GM18861 (cell line): Measurements from ENCODE around the gene RPL7A.
"Not testable (repeated sequence)": the region's sequence is repeated elsewhere in the genome, so short reads cannot be mapped to it uniquely, and the experiment has no call there.

ENCODE experiments used
- ATAC-seq: cut with Tn5 transposase; IDR thresholded peaks from one replicate; pipeline ENCODE4 v1.9.1; 2021; ENCODE audit not compliant: unreplicated experiment

RPL7A gene

DNA sequence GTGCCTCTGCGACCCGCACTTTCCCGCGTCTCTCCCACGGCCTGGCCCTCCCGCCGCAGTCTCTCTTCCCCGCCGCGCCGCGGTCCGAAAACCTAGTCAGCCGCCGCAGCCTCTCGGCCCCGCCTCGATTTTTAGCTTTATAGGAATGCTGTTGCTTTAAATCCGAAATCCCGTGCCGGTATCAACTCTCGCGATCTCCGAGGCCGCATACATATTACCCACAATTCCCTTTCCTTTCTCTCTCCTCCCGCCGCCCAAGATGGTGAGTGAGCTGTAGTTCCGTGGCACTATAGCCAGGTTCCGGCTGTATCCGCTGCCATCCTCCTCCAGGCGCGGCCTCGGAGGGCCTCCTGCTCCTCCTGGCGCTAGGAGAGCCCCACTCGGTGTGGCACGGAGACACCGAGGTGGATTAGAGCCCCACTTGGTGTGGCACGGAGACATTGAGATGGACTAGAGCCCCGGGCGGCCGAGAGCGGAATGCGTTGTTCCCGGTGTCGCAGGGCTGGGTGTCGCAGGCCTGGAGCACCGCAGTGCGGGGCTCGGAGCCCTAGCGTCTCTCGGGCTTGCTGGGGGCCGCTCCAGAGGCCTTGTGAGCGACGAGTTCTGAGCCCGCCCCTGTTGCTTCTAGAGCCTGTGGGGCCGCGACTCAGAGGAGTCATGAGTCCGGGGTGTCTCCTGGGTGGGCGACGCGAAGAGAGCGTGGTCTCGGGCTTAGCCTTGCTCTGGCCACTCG, at the start of gene RPL7A, which contains the start of gene MED22:
Gene RPL7A, plus strand, starts transcription at position 234 of the 733 bp plus-strand sequence. Its CDS starts 26 bp downstream, at position 260.
Gene MED22, minus strand, starts transcription at position 147 of the 733 bp plus-strand sequence. CDS start 1,469 bp downstream, outside the sequence.
- peak; percentile 59 for ATAC-seq

DNA sequence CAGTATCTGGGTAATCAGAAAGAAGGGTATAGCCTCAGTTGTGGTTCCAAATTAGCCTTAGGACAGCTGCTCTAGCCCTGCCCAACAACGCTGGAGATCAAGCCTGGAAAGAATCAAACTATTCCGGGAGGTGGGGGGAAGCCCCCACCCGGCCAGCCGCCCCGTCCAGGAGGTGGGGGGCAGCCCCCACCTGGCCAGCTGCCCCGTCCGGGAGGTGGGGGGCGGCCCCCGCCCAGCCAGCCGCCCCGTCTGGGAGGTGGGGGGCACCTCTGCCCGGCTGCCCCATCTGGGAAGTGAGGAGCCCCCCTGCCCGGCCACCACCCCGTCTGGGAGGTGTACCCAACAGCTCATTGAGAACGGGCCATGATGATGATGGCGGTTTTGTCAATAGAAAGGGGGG, 48.0 kb upstream of the RPL7A start:
- ATAC-seq: not testable (repeated sequence)

DNA sequence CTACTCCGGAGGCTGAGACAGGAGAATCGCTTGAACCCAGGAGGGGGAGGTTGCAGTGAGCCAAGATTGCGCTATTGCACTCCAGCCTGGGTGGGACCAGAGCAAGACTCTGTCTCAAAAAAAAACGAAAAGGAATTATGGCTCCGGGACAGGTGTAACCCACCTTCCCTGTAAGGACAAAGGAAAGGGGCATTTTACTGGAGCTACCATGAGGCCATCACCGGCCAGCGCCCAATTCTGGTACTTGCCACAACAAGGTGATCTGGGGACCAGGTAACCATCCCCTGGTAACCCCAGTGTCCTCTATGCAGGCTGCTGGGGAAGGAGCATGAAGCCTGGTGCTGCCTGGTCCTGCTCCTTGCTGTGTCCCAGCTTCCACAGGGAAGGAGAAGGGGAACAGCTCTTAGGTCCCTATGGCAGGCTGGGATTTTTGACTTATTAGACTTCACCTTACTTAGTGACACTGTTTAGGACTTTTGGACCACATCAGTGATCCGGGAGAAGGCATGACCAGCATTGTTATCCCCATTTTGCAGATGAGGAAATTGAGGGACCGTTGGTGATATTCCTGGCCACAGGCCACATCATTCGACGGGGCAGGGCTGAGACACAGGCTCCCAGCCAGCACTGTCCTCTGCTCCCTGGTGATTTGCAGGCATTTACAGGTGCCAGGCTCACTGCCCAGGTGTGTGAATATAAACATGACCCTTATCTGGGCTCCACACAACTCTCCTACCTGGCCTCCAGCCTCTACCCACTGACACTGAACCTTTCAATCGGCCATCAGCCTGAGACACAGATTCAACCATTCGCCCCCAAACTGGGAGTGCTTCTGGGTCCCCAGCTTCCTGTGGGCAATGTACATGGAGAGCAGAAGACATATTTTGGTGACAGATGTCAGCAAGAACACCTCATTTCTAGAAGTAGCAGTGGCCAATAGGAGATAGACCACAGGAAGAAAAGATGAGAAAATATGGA, 46.5 kb upstream of the RPL7A start:
- ATAC-seq: no peak

DNA sequence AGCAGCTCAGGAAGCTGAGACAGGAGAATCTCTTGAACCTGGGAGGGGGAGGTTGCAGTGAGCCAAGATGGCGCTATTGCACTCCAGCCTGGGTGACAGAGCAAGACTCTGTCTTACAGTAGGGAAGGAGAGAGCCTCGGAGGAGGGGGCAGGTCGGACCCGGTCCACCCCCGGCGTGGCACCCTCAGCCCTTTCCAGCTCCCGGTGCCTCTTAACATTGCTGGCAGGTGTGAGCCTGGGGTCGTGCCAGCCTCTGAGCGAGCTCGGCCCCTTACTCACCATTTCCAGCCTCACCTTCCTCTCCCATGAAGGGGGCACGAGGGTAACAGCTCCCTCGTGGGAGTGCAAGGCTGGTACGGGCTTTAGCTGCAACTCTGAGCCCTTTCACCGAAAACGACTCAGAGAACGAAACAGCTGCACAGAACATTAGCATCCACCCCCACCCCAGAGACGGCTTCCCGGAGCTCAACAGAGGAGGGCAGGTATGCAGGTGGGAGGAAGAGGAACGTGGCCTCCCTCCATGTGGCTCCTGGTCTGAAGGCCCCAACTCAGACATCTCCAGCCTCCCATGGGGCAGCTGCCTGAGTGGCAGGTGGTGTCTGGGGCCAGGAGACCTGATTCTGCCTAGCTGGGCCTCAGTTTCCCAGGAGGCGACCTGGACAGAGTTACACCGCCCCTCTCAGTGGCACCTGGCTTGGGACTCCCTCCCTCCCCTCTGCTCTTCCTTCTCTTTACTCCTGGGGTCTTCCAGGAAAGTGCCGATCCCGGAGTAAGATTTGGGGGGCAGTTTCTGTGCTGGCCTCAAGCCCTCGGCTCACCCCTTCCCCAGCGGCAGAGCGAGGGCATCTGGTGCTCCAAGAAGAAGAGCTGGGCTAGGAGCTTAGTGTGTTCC, 44.5 kb upstream of the RPL7A start:
- no peak for ATAC-seq

DNA sequence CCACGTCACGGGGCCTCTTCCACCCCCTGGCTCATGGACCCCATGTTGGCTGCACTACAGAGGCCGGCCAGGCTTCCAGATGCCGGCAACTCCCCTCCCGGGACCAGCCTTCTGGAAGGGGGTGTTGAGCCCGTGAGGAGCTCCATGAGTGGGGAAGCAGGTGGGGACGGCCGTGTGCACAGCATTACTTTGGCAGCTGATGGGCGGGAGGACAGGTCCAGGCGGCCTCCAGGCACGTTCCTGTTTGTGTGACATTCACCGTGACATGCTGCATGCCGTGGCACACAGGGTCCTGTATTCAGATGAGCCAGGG, 43.9 kb upstream of the RPL7A start:
- ATAC-seq: no peak

DNA sequence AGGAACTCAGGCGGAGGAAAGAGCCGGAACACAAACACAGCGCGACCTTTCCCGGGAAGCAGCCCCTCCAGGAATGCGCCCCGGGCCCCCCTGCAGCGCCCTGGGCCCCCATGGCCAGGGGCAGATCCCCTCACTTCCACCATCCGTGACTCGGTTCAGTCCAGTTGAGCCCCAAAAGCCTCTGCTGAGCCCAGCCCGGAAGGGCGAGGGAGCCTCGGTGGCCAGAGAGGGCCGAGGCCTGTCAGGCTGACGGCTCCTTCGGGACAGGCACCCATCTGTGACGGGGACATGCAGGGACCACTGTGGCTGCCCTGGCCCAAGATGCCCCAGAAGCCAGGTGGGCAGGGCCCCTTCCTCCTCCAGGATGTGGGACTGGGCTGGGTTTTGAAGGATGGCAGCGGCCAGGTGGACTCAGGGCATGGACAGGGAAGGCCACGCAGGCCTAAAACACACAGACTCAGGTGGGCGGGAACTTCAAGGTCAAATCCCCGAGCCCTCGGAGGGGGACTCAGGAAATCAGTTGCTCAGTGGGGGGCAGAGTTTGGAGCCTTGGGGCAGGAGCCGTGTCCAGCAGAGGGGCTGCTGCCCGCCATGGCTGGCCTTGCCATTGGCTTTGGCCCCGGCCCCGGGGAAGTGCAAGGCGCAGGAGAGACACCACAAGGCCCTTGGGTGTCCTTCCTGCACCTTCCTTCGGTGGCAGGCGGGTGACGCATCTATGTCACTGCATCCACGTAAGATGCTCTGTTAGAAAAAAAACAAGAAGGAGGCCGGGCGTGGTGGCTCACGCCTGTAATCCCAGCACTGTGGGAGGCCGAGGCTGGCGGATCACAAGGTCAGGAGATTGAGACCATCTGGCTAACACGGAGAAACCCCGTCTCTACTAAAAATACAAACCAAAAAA, 43.3 kb upstream of the RPL7A start:
- ATAC-seq: no peak

DNA sequence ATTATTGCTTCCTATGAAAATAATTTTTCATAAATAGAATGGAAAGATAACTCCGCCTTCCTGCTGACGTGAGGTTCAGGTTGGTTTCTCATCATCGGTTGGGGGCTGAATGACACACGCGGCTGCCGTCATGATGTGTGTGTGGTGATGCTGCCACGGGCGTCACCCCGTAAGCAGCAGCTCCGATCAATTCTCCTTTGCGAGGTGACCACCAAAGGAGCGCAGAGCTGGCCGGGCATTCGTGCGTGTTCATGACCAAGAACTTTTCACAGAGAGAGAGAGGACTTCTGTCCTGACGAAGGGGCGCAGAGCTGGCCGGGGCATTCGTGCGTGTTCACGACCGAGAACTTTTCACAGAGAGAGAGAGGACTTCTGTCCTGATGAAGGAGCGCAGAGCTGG, 42.3 kb upstream of the RPL7A start:
- ATAC-seq: no peak

DNA sequence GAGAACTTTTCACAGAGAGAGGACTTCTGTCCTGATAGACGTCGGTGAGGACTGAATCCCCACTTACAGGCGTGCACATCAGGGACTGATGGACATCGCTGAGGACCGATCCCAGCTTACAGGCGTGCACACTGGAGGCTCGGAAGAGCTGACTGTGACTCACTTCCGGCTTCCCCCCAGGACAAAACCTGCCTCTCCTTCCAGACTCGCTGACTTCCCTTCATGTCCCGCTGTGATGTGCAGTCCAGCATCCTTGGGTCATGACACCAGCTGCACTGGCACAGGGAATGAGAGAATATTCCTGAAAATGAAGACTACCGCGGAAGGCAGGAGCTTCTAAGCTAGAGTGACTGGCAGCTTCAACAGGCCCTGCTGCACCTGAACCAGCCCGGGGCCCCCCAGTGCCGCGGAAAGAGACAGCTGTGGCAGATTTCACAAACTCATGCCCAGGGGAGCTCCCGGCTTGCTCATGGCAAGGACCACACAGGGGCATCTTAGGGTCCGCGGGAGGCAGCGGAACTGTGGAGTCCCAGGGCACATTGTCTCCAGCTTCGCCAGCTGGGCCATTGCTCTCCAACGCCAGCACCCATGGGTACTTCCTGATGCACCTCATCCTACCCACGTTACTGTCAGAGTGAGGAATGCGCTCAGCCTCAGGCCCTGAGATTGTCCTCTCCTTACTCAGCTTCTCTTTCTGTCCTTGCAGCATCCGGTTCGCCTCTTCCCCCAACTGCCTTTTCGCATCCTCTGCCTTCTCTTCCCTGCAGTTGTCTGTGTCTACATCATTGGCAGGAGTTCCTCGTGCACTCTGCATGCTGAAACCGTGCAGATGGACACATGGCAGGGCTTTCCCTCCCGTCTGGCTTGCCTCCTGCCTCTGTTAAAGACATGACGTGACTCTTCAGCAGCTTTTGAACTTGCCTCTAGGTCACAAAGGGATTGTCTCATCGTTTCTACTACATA, 41.5 kb upstream of the RPL7A start:
- ATAC-seq: no peak

DNA sequence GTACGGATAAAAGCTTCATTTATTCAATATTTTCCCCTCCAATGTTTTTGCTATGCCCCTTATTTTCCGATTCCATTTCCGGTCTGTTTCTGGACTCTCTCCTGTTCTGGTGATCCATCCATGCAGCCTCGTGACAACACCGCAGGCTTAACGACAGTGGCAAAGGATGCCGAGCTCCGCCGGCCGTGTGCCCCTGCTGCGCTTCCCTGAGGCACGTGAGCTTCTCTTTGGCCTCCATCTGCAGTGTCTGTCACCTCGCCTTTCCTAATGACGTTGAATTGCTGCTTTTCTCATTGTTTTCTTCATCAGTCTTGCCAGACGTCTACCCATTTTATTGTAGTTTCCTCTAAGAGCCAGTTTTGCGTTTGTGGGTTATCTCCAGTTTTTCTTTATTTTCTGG, 40.7 kb upstream of the RPL7A start:
- no peak for ATAC-seq

DNA sequence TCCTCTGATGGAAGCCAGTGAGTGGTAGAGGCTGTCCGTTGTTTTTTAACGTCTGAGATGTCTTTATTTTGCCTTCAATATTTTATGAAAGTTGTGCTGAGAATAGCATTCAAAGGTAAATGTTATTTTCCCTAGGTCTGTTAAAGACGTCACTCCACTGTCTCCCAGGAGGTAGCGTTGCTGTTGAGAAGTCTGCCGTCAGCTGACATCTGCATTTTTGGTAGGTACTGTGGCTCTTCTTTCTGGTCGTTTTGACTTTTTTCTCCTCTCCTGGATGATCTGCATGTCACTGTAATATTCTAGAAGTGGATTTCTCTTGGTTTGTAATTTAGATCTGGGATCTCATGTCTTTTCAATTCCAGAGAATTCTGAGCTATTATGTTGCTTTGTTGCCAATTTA, 38.4 kb upstream of the RPL7A start:
- no peak for ATAC-seq

DNA sequence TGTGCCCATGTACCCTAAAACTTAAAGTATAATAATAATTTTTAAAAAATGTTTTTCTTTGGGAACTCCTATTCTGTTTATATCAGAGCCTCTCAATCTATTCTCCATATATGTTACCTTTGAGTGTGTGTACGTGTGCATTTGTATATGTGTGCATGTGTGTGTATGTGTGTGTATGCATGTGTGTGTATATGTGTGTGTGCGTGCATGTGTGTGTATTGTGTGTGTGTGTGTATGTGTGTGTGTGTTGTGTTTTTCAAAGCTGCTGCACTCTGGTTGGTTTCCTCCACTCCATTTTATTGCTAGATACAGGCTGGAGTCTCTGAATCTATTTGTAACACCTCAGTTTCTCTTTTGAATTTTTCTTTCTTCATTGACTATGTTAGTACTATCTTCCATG, 32.0 kb upstream of the RPL7A start:
- ATAC-seq: no peak

DNA sequence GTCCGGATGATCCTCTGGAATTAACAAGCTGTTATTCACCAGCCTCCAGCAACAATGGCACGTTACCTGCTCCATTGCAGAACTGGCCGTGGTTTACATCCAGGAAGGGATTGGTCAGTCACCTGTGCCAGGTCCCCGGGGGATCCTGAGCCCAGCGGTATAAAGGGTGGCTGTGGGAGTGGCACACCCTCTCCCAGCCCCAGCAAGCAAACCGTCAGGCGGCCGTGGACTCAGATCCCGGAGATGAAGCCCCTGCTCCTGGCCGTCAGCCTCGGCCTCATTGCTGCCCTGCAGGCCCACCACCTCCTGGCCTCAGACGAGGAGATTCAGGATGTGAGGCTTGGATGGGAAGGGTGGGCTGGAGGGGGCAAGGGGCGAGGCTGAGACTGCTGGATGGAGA, 30.5 kb upstream of the RPL7A start:
- ATAC-seq: not testable (repeated sequence)

DNA sequence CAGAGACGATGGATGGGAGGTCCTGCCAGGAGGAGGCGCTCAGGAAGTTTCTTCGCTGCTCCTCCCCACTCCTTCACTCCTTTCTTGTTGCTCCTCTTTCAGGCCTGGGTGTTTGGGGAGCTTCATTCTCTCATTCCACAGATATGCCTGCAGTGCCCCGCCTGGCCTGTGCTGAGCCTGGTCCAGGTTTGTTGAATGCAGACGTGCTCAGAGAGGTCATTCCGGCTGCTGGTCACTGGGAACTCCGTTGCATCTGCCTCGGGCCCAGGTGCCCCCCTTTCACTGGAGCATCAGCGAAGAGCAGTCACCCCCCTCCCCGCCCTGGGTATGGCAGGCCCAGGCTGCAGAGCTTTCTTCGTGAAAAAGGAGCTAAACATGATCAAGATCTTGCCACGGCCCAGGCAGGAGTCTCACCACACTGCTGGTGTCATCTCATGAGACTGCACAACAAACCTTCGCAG, 27.6 kb upstream of the RPL7A start:
- ATAC-seq: no peak

DNA sequence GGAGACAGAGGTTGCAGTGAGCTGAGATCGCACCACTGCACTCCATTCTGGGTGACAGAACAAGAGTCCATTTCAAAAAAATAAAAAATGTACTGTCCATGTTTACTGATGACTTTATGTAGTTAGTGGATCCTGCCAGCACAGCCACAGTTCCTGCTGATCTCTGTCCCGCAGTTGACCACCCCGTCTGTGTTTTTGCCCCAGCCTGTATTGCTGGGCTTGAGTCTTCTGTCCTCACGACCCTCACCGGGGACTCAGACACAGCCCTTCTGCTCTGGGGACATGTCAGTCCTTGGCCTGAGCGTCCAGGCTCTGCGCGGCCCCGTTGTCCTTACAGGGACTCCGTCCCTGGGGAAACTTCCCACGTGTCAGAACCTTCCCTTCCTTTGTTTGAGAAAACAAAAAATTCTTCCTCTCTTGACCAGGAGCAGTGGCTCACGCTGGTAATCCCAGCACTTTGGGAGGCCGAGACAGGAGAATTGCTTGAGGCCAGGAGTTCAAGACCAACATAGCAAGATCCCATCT, 26.5 kb upstream of the RPL7A start:
- ATAC-seq: no peak

DNA sequence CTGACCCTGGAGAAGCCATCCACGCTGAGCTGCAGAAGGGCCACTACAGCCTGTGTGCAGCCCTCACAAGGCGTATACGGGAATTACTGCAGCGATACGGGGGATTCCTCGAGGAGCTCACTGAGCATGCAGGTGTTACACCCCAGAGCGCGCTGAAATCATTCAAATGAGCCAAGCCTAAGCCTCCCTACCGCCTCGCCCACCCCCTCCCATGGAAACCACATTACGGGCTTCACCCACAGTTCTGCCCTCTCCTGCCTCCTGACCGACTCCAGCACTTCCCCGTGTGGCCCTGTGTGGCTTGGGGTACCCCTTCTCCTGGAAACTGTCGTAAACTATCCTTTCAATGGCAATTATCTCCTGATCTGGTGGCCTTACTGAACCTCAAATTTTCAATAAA, 25.3 kb upstream of the RPL7A start:
- ATAC-seq: no peak

DNA sequence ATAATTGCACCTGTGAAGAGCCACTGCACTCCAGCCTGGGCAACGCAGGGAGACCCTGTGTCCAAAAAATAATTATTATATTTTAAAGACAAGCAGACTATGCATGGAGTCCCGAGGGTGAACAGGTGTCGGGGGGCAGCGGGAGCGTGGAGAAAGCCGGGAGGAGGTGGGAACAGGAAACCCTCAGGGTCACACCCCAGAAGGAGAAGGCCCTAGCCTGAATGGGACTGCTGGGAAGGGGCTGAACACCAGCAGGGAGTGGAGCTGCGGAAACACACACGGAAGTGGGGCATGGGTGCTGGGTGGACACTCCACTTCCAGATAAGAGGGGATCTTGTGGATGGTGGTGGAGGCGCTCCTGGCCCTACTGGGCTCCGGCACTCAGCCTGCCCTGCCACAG, 24.8 kb upstream of the RPL7A start:
- no peak for ATAC-seq

DNA sequence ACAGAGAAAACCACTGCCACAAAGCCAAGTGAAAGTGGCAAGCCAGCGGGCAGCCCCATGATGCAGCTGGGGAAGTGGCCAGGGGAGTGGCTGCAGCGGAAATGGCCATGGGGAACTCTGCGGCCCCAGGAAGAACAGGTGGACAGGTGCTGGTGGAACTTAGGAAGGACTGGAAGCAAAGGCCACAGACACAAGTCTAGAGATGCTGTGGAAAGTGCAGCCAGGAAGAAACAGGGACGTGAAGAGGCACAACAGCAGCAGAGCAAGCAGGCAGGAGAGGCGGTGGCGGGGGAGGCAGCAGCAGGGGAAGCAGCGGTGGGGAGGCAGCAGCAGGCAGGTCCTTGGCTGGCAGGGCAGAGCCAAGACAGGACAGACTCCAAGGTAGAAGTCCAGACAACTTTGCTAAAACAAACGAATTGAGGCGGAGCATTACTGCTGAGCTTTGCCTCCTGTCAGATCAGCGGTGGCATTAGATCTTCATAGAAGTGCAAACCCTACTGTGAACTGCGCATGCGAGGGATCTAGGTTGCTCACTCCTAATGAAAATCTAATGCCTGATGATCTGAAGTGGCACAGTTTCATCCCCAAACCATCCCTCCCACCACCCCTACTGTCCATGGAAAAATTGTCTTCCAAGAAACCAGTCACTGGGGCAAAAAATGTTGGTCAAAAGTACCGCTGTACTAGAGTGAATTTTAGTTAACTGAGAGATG, 23.9 kb upstream of the RPL7A start:
- ATAC-seq: no peak

DNA sequence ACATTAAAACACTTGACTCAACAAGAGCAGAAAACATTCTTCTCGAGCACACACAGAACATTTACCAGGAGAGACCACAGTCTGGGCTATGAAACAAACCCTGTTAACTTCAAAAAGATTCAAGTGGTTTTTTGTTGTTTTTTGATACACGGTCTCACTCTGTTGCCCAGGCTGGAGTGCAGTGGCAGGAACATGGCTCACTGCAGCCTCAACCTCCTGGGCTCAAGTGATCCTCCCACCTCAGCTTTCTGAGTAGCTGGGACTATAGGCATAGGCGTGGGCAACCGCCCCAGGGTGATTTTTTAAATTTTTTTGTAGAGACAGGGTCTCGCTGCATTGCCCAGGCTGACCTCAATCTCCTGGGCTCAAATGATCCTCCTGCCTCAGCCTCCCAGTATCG, 21.0 kb upstream of the RPL7A start:
- ATAC-seq: not testable (repeated sequence)
